ENCODE measurements around the gene EVA1C. TPM values are rescaled to one million over a fixed set of nuclear protein-coding genes. Genes with fewer than 3 reads are reported as not detected.

The EVA1C gene
- total and polyA plus RNA-seq, 10 of the 15 experiments (the other 5 are each of a cell fraction or from before 2014, with no cell fraction given) = 0.13 to 0.56 (median 0.34) TPM; not detected in 7

DNA sequence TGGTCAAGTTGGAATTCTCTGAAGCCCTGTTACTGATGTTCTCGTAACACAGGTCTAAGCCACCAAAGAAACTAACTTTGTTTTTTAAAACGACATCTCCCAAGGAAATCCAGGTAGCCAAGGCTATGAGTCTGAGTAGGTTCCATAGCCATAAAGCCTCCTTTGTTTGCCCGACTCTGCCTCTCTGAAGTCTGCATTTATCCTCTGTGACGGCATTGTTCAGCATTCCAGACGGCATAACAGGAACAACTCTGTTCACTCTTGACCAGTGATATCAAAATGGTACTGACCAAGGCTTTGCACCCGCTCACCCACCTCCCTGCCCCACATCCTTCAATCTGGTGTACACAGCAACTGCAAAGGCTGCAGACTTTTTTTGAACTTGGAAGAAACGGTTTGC is 34.5 kb upstream of the EVA1C start:
- ChIA-PET POLR2A (no interaction called here), SMC1A (ENCODE audit: uncharacterized antibody, unreplicated experiment) (no interaction called here), CTCF (no interaction called here), RAD21 (ENCODE audit: unreplicated experiment) (no interaction called here)
- WGBS (ENCODE audit: insufficient coverage, insufficient replicate concordance, low lambda C conversion rate, missing lambda C conversion rate) = 83% methylated on average over 7 of the region's 7 CpGs
- no peak overlapping the region for H2AFZ ChIP-seq (ENCODE audit: control insufficient read depth, low read depth, low read length)
- peaks cover 21 to 28% of the 10 kb centered on the region in 2 experiments for H3K36me3 ChIP-seq (ENCODE audit: control insufficient read depth in 2 of 2, insufficient read depth in 2 of 2, low read length in 1 of 2)
- in situ Hi-C loops (cut with MboI) (loop anchor here (25.0 kb wide), 1 partner anchor 1259 kb away; the partner anchor contains the start of genes CRYZL1 and ITSN1), intact Hi-C loops (cut with micrococcal nuclease; ENCODE audit: unreplicated experiment) (no loop called here)
- H3K4me3 ChIP-seq = no peak overlapping the region
- no peak overlapping the region for H3K4me2 ChIP-seq (ENCODE audit: control insufficient read depth, insufficient read depth)
- no peak overlapping the region for H3K9ac ChIP-seq (ENCODE audit: control insufficient read depth, insufficient read depth, low read length)
- no peaks in the 10 kb centered on the region for H3K27me3 ChIP-seq (replicated peaks in 1 of 2; ENCODE audit: control insufficient read depth in 2 of 2, insufficient read depth in 2 of 2, low read length in 1 of 2)
- ATAC-seq (no peak), FAIRE-seq (no peak), DNase-seq (ENCODE audit: low read depth, low spot score) (no peak)
- H3K4me1 ChIP-seq (ENCODE audit: control insufficient read depth, insufficient read depth, low read length) = no peaks in the 10 kb centered on the region
- H3K9me3 ChIP-seq (replicated peaks; ENCODE audit: control insufficient read depth, insufficient read depth, low read length) = no peaks in the 10 kb centered on the region
- H4K20me1 ChIP-seq (ENCODE audit: control insufficient read depth, insufficient read depth) = no peaks in the 10 kb centered on the region
- TF ChIP-seq SREBF2 (IDR thresholded peaks at IDR 0.05; ENCODE audit: low read length) (no peak), ZBED1 (IDR thresholded peaks at IDR 0.05; ENCODE audit: borderline replicate concordance) (no peak), SMC3 (IDR thresholded peaks at IDR 0.05; ENCODE audit: borderline replicate concordance, low read length) (no peak), MTA3 (IDR thresholded peaks at IDR 0.05; ENCODE audit: borderline replicate concordance, low read length) (no peak), JUND (IDR thresholded peaks at IDR 0.05; ENCODE audit: low read depth, low read length) (no peak), MTA2 (IDR thresholded peaks at IDR 0.05; ENCODE audit: low read depth) (no peak), ESRRA (IDR thresholded peaks at IDR 0.05; ENCODE audit: low read length) (no peak), IKZF2 (IDR thresholded peaks at IDR 0.05) (no peak), CBX5 (IDR thresholded peaks at IDR 0.05; ENCODE audit: low read depth) (no peak), POLR2A (IDR thresholded peaks at IDR 0.05; ENCODE audit: low read depth, low read length) (no peak), CHD2 (IDR thresholded peaks at IDR 0.05; ENCODE audit: borderline replicate concordance, low read depth, low read length) (no peak)
- TF ChIP-seq, protein P1, sequence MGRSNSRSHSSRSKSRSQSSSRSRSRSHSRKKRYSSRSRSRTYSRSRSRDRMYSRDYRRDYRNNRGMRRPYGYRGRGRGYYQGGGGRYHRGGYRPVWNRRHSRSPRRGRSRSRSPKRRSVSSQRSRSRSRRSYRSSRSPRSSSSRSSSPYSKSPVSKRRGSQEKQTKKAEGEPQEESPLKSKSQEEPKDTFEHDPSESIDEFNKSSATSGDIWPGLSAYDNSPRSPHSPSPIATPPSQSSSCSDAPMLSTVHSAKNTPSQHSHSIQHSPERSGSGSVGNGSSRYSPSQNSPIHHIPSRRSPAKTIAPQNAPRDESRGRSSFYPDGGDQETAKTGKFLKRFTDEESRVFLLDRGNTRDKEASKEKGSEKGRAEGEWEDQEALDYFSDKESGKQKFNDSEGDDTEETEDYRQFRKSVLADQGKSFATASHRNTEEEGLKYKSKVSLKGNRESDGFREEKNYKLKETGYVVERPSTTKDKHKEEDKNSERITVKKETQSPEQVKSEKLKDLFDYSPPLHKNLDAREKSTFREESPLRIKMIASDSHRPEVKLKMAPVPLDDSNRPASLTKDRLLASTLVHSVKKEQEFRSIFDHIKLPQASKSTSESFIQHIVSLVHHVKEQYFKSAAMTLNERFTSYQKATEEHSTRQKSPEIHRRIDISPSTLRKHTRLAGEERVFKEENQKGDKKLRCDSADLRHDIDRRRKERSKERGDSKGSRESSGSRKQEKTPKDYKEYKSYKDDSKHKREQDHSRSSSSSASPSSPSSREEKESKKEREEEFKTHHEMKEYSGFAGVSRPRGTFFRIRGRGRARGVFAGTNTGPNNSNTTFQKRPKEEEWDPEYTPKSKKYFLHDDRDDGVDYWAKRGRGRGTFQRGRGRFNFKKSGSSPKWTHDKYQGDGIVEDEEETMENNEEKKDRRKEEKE (IDR thresholded peaks at IDR 0.05) = no peak
- TF ChIP-seq, protein P2, sequence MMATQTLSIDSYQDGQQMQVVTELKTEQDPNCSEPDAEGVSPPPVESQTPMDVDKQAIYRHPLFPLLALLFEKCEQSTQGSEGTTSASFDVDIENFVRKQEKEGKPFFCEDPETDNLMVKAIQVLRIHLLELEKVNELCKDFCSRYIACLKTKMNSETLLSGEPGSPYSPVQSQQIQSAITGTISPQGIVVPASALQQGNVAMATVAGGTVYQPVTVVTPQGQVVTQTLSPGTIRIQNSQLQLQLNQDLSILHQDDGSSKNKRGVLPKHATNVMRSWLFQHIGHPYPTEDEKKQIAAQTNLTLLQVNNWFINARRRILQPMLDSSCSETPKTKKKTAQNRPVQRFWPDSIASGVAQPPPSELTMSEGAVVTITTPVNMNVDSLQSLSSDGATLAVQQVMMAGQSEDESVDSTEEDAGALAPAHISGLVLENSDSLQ (IDR thresholded peaks at IDR 0.05) = no peak
- TF ChIP-seq, protein P3, sequence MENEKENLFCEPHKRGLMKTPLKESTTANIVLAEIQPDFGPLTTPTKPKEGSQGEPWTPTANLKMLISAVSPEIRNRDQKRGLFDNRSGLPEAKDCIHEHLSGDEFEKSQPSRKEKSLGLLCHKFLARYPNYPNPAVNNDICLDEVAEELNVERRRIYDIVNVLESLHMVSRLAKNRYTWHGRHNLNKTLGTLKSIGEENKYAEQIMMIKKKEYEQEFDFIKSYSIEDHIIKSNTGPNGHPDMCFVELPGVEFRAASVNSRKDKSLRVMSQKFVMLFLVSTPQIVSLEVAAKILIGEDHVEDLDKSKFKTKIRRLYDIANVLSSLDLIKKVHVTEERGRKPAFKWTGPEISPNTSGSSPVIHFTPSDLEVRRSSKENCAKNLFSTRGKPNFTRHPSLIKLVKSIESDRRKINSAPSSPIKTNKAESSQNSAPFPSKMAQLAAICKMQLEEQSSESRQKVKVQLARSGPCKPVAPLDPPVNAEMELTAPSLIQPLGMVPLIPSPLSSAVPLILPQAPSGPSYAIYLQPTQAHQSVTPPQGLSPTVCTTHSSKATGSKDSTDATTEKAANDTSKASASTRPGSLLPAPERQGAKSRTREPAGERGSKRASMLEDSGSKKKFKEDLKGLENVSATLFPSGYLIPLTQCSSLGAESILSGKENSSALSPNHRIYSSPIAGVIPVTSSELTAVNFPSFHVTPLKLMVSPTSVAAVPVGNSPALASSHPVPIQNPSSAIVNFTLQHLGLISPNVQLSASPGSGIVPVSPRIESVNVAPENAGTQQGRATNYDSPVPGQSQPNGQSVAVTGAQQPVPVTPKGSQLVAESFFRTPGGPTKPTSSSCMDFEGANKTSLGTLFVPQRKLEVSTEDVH (IDR thresholded peaks at IDR 0.05; ENCODE audit: low read depth, partially characterized antibody) = no peak
- TF ChIP-seq, protein P4, sequence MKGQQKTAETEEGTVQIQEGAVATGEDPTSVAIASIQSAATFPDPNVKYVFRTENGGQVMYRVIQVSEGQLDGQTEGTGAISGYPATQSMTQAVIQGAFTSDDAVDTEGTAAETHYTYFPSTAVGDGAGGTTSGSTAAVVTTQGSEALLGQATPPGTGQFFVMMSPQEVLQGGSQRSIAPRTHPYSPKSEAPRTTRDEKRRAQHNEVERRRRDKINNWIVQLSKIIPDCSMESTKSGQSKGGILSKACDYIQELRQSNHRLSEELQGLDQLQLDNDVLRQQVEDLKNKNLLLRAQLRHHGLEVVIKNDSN (IDR thresholded peaks at IDR 0.05; ENCODE audit: borderline replicate concordance, extremely low read length, insufficient read depth, low read depth, low read length) = no peak
- H3K27ac ChIP-seq (ENCODE audit: control insufficient read depth, insufficient read depth) = no peak overlapping the region
- BruUV-seq (replicated peaks) = no TSS peak
- no peaks in the 10 kb centered on the region for H3K79me2 ChIP-seq (ENCODE audit: control insufficient read depth, insufficient read depth, low read length)
